ENCODE measurements around the gene KCNAB1. TPM values are rescaled to one million over a fixed set of nuclear protein-coding genes. Genes with fewer than 3 reads are reported as not detected.
A peak's percentile ranks its signal among the peaks of the same experiment; 100 is the strongest.

KCNAB1 gene
- total and polyA plus RNA-seq, 2 donors (not counting 1 experiment from before 2014, with no cell fraction given), result not detected

- peaks cover 0 to 3% (median 2%) of the 10 kb centered on the region in 4 experiments for H3K27me3 ChIP-seq (replicated peaks in 1 of 4; ENCODE audit: control extremely low read depth in 1 of 4, control insufficient read depth in 3 of 4, insufficient read depth in 4 of 4, low read length in 3 of 4)
- H3K27ac ChIP-seq (ENCODE audit: low read length in 2 of 2), result no peak overlapping the region
- H2AFZ ChIP-seq (ENCODE audit: insufficient read depth, low read depth, low read length, poor library complexity, severe bottlenecking), result peak overlapping the region; percentile 29
- no peaks in the 10 kb centered on the region for H3K4me1 ChIP-seq (ENCODE audit: control insufficient read depth in 2 of 2, insufficient read depth in 2 of 2, low read length in 2 of 2)
- ChIA-PET CTCF (interaction anchor here (0.7 to 10.4 kb wide), 11 partner anchors 10 to 989 kb away, joined by 3 to 123 read pairs (median 8); partner anchors contain the start of gene TIPARP), POLR2A (no interaction called here)
- 6% methylated on average over 2 of the region's 8 CpGs for WGBS (ENCODE audit: insufficient coverage)
- H3K4me3 ChIP-seq (ENCODE audit: control extremely low read depth in 1 of 5, extremely low read depth in 1 of 5, insufficient read depth in 1 of 5, low read depth in 2 of 5, low read length in 4 of 5), result no peak overlapping the region
- Mint-ChIP-seq H3K27me3 (peaks cover 23% of the 10 kb centered on the region), H3K9me3 (ENCODE audit: insufficient read depth) (no peaks in the 10 kb centered on the region), H3K4me1 (peaks cover 7% of the 10 kb centered on the region), H3K27ac (no peak overlapping the region), H3K4me3 (no peak overlapping the region)
- TF ChIP-seq EZH2 (IDR thresholded peaks at IDR 0.05; ENCODE audit: borderline replicate concordance, insufficient read depth, low read depth, low read length, poor library complexity, severe bottlenecking) (no peak), CTCF (IDR thresholded peaks at IDR 0.05) (no peak)
- intact Hi-C loops (cut with micrococcal nuclease), result no loop called here
- H3K79me2 ChIP-seq (ENCODE audit: control insufficient read depth, insufficient read depth, low read length), result no peaks in the 10 kb centered on the region
- H4K20me1 ChIP-seq (ENCODE audit: control insufficient read depth, insufficient read depth, low read length, poor library complexity, severe bottlenecking), result no peaks in the 10 kb centered on the region
- no peak for ATAC-seq (ENCODE audit: low read depth)
- no peak overlapping the region for H3K4me2 ChIP-seq (replicated peaks; ENCODE audit: low read depth, low read length, poor library complexity, severe bottlenecking)
- H3K9ac ChIP-seq (ENCODE audit: low read length), result no peak overlapping the region
- H3K9me3 ChIP-seq (ENCODE audit: control extremely low read depth in 1 of 3, control insufficient read depth in 2 of 3, insufficient read depth in 1 of 3, low read length in 2 of 3), result no peaks in the 10 kb centered on the region
- no peak for DNase-seq
- H3K36me3 ChIP-seq (replicated peaks in 1 of 2; ENCODE audit: control extremely low read depth in 1 of 2, control insufficient read depth in 1 of 2, extremely low read depth in 1 of 2, insufficient read depth in 2 of 2, low read length in 1 of 2), result no peaks in the 10 kb centered on the region
Measured at GRCh38 chr3:156148946-156149381, 28.6 kb downstream of the KCNAB1 start.

GRCh38 chr3:156149876-156150275 is 29.5 kb downstream of the KCNAB1 start:
- no peak for ATAC-seq (ENCODE audit: low read depth)
- Histone ChIP-seq H3K27me3 (replicated peaks in 1 of 4; ENCODE audit: control extremely low read depth in 1 of 4, control insufficient read depth in 3 of 4, insufficient read depth in 4 of 4, low read length in 3 of 4) (peaks cover 0 to 3% (median 2%) of the 10 kb centered on the region in 4 experiments), H3K4me3 (ENCODE audit: control extremely low read depth in 1 of 5, extremely low read depth in 1 of 5, insufficient read depth in 1 of 5, low read depth in 2 of 5, low read length in 4 of 5) (no peak overlapping the region), H3K79me2 (ENCODE audit: control insufficient read depth, insufficient read depth, low read length) (no peaks in the 10 kb centered on the region), H3K27ac (ENCODE audit: low read length in 2 of 2) (no peak overlapping the region), H3K9me3 (ENCODE audit: control extremely low read depth in 1 of 3, control insufficient read depth in 2 of 3, insufficient read depth in 1 of 3, low read length in 2 of 3) (no peaks in the 10 kb centered on the region), H3K4me1 (ENCODE audit: control insufficient read depth in 2 of 2, insufficient read depth in 2 of 2, low read length in 2 of 2) (no peaks in the 10 kb centered on the region), H4K20me1 (ENCODE audit: control insufficient read depth, insufficient read depth, low read length, poor library complexity, severe bottlenecking) (no peaks in the 10 kb centered on the region), H3K9ac (ENCODE audit: low read length) (no peak overlapping the region), H3K36me3 (replicated peaks in 1 of 2; ENCODE audit: control extremely low read depth in 1 of 2, control insufficient read depth in 1 of 2, extremely low read depth in 1 of 2, insufficient read depth in 2 of 2, low read length in 1 of 2) (no peaks in the 10 kb centered on the region), H2AFZ (ENCODE audit: insufficient read depth, low read depth, low read length, poor library complexity, severe bottlenecking) (no peak overlapping the region), H3K4me2 (replicated peaks; ENCODE audit: low read depth, low read length, poor library complexity, severe bottlenecking) (no peak overlapping the region)
- TF ChIP-seq EZH2 (IDR thresholded peaks at IDR 0.05; ENCODE audit: borderline replicate concordance, insufficient read depth, low read depth, low read length, poor library complexity, severe bottlenecking), result no peak
- TF ChIP-seq CTCF (IDR thresholded peaks at IDR 0.05), result no peak
- no peak overlapping the region for H3K4me3 Mint-ChIP-seq
- CTCF ChIA-PET, result interaction anchor here (0.6 to 10.4 kb wide), 24 partner anchors 8 to 1117 kb away, joined by 3 to 123 read pairs (median 6); partner anchors contain the start of gene TIPARP
- WGBS (ENCODE audit: insufficient coverage), result 96% methylated on average over 2 of the region's 3 CpGs
- intact Hi-C loops (cut with micrococcal nuclease), result loop anchor here (1.0 to 10.0 kb wide), 6 partner anchors 235 to 1342 kb away; partner anchors contain the start of gene TIPARP
- peaks cover 17% of the 10 kb centered on the region for H3K27me3 Mint-ChIP-seq
- H3K27ac Mint-ChIP-seq, result no peak overlapping the region
- H3K4me1 Mint-ChIP-seq, result peaks cover 7% of the 10 kb centered on the region
- no peak for DNase-seq
- H3K9me3 Mint-ChIP-seq (ENCODE audit: insufficient read depth), result no peaks in the 10 kb centered on the region
- POLR2A ChIA-PET, result interaction anchor here (1.0 kb wide), 1 partner anchor 1011 kb away, joined by 3 read pairs; no protein-coding TSS in a partner anchor

All from B cell (primary cell).